ENCODE measurements around the gene CDK5. TPM values are rescaled to one million over a fixed set of nuclear protein-coding genes. Genes with fewer than 3 reads are reported as not detected.

CDK5 gene
- total and polyA plus RNA-seq, 4 donors = 6.8 to 17.3 (median 9.2) TPM

DNA sequence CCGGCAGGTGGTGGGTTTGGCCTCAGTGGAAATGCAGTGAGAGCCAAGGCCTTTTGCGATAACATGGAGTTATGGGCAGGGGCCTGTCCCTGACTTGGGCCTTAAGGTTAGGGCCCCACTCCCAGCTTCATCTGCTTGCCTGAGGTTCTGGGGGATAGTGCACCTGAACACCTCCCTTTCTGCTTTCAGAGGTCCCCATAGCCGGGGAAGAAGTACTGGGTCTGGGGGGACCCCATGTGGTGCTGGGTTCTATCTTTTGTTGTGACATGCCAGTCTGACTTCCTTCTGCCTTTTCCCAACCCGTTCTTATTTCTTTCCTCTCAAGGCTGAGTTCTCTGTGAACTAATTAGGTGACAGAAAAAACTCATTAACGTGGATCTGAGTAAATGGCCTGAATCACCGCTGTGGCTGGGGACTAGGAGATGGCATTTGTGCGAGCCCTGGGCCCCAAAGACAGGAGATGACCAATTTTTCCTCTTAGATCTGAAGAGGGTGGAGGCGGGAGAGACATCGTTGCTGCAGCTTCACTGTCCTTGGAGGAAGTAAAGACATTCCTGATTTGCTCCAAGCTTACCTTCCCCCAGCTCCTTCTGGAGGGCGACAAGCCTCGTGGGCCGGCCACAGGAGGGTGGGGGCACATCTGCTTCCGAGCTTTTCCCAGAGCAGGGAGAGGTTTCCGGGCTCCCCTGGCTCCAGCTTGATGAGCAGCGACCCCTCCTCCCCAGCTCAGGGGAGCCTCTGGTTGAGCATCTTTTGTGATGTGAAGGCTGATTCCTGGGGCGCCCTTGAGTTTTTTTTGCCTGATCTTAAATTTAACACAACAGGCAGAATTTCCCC lies 30.5 kb upstream of the CDK5 start:
- Histone ChIP-seq H3K27ac (ENCODE audit: low read depth in 1 of 2, low read length in 1 of 2) (peak overlapping the region; percentile 62 to 96), H3K9me3 (ENCODE audit: control insufficient read depth in 4 of 4, insufficient read depth in 3 of 4, low read length in 3 of 4) (no peaks in the 10 kb centered on the region), H3K4me3 (peak overlapping the region; percentile 60), H3K36me3 (ENCODE audit: control insufficient read depth in 4 of 4, insufficient read depth in 4 of 4, low read length in 4 of 4) (peaks cover 0 to 3% (median 0%) of the 10 kb centered on the region in 4 donors), H3K27me3 (ENCODE audit: control insufficient read depth in 3 of 3, insufficient read depth in 3 of 3, low read length in 2 of 3) (no peaks in the 10 kb centered on the region), H3K9ac (ENCODE audit: insufficient read depth in 1 of 2, low read length in 2 of 2) (peak overlapping the region in 1 of 2 donors; percentile 37), H3K4me1 (ENCODE audit: control insufficient read depth in 5 of 5, insufficient read depth in 5 of 5, low read length in 5 of 5) (peaks cover 0 to 42% (median 15%) of the 10 kb centered on the region in 5 donors)
- ATAC-seq (ENCODE audit: insufficient read depth, low FRiP score) (no peak), DNase-seq (no peak)
- TF ChIP-seq, protein P1, sequence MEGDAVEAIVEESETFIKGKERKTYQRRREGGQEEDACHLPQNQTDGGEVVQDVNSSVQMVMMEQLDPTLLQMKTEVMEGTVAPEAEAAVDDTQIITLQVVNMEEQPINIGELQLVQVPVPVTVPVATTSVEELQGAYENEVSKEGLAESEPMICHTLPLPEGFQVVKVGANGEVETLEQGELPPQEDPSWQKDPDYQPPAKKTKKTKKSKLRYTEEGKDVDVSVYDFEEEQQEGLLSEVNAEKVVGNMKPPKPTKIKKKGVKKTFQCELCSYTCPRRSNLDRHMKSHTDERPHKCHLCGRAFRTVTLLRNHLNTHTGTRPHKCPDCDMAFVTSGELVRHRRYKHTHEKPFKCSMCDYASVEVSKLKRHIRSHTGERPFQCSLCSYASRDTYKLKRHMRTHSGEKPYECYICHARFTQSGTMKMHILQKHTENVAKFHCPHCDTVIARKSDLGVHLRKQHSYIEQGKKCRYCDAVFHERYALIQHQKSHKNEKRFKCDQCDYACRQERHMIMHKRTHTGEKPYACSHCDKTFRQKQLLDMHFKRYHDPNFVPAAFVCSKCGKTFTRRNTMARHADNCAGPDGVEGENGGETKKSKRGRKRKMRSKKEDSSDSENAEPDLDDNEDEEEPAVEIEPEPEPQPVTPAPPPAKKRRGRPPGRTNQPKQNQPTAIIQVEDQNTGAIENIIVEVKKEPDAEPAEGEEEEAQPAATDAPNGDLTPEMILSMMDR (IDR thresholded peaks at IDR 0.05; ENCODE audit: control extremely low read depth, extremely low read depth) = no peak
- WGBS, 2 donors = 19 to 33% methylated on average over 16 of the region's 16 CpGs

DNA sequence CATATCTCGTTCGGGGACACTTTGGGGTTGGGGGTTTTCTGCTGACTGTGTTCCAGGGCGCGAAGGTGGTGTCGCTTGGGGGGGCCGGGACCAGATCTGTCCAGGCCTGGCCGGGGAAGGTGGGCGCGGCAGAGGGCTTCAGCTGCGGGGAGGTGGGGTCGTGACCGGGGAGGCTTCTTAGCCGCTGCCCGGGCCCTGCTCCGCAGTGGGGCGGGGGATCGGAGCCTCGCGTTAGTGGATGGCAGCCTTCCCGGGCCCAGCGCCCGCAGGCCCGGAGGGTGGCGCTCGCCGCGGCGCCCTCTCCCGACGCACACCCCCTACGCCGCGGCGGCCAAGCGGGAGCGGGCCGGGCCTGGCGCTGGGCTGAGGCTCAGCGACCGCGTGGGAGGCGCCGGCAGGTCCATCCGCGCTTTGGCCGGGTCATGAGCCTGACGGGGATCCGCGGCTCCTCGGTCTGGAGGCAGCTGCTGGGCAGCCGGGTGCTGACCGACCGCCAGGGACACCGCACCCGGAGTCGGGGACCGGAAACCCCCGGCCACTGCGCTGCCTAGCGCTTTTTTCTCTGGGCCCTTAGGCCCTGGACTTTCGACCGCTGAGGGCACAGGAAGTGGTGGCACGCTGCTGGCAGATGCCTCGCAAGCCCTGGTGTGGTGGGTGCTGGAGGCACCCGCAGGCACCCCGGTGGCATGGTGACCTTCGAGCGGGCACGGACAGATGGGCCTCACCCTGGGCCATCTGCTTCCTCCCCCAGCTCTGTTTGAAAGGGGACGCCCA lies 29.7 kb upstream of the CDK5 start:
- ATAC-seq (ENCODE audit: insufficient read depth, low FRiP score) (peak; percentile 5), DNase-seq (peak; percentile 63 to 78 (median 64))
- H3K9ac ChIP-seq (ENCODE audit: insufficient read depth in 1 of 2, low read length in 2 of 2) = peak overlapping the region in 1 of 2 donors; percentile 37
- peak overlapping the region; percentile 60 for H3K4me3 ChIP-seq
- peaks cover 0 to 3% (median 0%) of the 10 kb centered on the region in 4 donors for H3K36me3 ChIP-seq (ENCODE audit: control insufficient read depth in 4 of 4, insufficient read depth in 4 of 4, low read length in 4 of 4)
- TF ChIP-seq, protein P1 (IDR thresholded peaks at IDR 0.05; ENCODE audit: control extremely low read depth, extremely low read depth) = no peak
- peaks cover 3 to 46% (median 17%) of the 10 kb centered on the region in 5 donors for H3K4me1 ChIP-seq (ENCODE audit: control insufficient read depth in 5 of 5, insufficient read depth in 5 of 5, low read length in 5 of 5)
- H3K9me3 ChIP-seq (ENCODE audit: control insufficient read depth in 4 of 4, insufficient read depth in 3 of 4, low read length in 3 of 4) = no peaks in the 10 kb centered on the region
- peak overlapping the region; percentile 62 to 96 for H3K27ac ChIP-seq (ENCODE audit: low read depth in 1 of 2, low read length in 1 of 2)
- no peaks in the 10 kb centered on the region for H3K27me3 ChIP-seq (ENCODE audit: control insufficient read depth in 3 of 3, insufficient read depth in 3 of 3, low read length in 2 of 3)
- 1% methylated on average over 61 to 70 of the region's 70 CpGs for WGBS, 2 donors

DNA sequence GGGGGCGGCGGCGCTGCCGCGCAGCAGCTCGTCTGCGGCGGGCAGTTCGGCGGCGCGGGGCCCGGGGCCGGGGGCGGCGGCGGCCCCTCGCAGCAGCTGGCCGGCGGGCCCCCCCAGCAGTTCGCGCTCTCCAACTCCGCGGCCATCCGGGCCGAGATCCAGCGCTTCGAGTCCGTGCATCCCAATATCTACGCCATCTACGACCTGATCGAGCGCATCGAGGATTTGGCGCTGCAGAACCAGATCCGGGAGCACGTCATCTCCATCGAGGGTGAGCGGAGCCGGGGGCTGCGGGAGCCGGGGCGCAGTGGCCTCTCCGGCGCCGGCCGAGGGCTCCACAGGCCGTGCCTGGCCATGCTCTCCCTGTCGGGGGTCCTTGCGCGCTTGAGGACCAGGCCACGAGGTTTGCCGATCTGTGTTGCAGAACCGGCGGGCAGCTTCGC lies 29.1 kb upstream of the CDK5 start:
- Histone ChIP-seq H3K36me3 (ENCODE audit: control insufficient read depth in 4 of 4, insufficient read depth in 4 of 4, low read length in 4 of 4) (peaks cover 0 to 3% (median 0%) of the 10 kb centered on the region in 4 donors), H3K4me1 (ENCODE audit: control insufficient read depth in 5 of 5, insufficient read depth in 5 of 5, low read length in 5 of 5) (peaks cover 9 to 52% (median 21%) of the 10 kb centered on the region in 5 donors), H3K9ac (ENCODE audit: insufficient read depth in 1 of 2, low read length in 2 of 2) (no peak overlapping the region), H3K9me3 (ENCODE audit: control insufficient read depth in 4 of 4, insufficient read depth in 3 of 4, low read length in 3 of 4) (no peaks in the 10 kb centered on the region), H3K4me3 (peak overlapping the region; percentile 60), H3K27me3 (ENCODE audit: control insufficient read depth in 3 of 3, insufficient read depth in 3 of 3, low read length in 2 of 3) (no peaks in the 10 kb centered on the region), H3K27ac (ENCODE audit: low read depth in 1 of 2, low read length in 1 of 2) (peak overlapping the region; percentile 62 to 96)
- TF ChIP-seq, protein P1 (IDR thresholded peaks at IDR 0.05; ENCODE audit: control extremely low read depth, extremely low read depth) = no peak
- 0 to 1% methylated on average over 39 to 50 of the region's 56 CpGs for WGBS, 2 donors
- ATAC-seq (ENCODE audit: insufficient read depth, low FRiP score) (no peak), DNase-seq (peak in 2 of 3 donors; percentile 48 to 54)

All from lung (tissue), 12 donors.